GM12801 (cell line): ENCODE results near the gene ZNF554.

Source experiments
- CTCF ChIP-seq: IDR thresholded peaks from one replicate; pipeline ENCODE4 v1.5.1; 2011; ENCODE audit warnings: control low read depth; ENCODE audit not compliant: insufficient read length; ENCODE audit errors: extremely low read depth

The ZNF554 gene

GRCh38 chr19:2877398-2878331, 58.0 kb downstream of the ZNF554 start:
- TF ChIP-seq CTCF: no peak

GRCh38 chr19:2883686-2884439, 64.2 kb downstream of the ZNF554 start:
- no peak for TF ChIP-seq CTCF

- TF ChIP-seq CTCF: no peak
Observed at GRCh38 chr19:2885736-2886135, 66.1 kb downstream of the ZNF554 start.
